Measurements from ENCODE around the gene CADPS2.

The CADPS2 gene

DNA sequence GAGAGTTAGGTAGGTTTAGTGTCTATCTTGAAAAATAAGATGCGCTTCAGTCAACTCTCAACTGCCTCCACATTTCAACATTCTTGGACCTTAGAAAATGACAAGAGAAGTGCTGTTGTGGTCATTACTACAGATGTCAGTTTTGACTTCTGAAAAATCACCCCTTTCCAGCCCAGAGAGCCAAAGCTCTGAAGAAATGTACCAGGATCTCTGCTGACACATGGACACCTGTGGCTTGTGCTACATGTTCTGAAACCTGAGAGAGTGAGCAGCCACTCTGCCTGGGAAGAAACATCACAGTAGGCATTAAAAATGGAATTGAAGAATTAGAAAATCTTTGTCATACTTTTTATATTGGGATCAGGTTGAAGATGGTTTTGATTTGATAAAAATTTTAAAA, 545.8 kb downstream of the CADPS2 start:
- no peak for DNase-seq

GRCh38 chr7:122339145-122339904, 546.9 kb downstream of the CADPS2 start:
- DNase-seq: no peak

DNA sequence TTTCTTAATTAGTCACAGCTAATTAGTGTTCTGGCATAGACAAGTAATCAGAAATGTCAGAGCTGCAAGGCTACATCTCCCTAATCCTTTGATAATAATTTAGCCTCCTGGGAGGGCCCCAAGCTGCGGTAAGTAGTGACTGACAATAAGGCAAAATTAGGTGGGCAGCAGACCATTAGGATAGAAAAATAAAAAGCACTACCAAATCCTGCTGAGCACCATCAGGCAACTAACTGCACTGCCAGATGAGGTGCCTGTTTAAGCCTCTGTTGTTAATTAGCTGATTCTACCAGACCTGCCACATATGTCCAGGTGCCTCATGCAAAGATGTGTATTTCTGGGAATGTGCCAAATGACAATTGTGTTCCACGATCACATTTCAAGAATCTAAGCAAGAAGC, 549.2 kb downstream of the CADPS2 start:
- no peak for DNase-seq

- no peak for DNase-seq
Observed at GRCh38 chr7:122329145-122329802, 557.0 kb downstream of the CADPS2 start.

DNA sequence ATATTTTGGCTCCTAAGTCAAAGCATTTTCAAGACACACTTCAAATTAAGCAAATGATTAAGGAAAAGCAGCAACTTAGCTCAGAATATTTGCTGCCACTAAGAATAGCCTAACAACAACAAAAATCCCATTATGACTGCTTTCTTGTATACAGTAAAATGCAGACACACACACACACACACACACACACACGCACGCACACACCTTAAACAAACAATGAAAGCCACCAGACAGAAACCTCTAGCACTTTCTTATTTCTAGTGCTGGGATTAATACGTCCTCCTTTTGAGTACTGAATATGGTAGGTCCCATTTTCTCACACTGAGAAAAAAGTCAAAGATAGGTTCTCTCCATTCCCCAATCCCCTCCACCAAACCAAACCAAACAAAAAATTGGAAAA, 558.3 kb downstream of the CADPS2 start:
- DNase-seq: no peak

DNA sequence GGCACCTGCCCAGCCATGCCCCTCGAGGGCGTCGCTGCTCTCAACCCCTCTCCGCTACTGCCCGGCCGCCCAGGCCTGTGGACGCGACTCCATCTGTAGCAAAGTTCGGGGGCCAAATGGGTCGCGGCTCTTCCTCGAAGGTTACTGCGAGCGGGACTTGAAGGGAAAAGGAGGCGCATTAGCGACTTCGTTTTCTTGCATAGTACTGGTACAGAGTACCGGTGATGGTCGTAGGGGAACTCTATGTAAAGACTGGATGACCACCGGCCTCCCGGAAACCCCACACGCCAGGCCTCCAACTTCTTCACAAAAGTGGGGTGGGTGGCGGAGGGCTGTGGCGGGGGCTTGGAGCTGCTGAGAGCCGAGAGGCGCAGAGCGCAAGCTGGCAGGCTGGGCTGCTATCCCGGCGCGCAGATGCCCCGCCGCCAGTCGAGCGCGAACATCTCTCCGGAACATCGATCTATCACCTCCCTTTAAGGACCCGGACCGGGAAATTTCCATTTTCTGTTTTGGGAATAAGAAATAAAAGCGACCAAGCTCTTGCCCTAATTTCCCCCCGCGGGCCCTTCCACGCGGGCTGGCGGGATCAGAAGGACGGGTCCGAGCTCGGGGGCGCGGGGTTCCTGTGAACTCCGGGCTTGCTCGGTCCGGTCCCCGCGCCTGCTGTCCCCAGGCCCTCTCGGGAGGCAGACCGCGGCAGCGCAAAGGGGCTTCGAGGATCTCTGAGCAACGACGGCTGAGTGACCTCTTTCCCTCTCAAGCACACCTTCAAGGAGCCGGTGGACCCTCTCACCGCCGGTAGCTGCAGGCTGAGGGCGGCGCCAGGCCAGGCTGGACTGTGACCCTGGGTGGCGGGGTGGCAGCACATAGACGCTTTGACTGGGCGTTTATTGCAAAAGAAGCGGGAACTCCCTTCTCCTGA, 569.5 kb downstream of the CADPS2 start:
- DNase-seq: no peak

- no peak for DNase-seq
Observed at GRCh38 chr7:122315507-122316466, 570.5 kb downstream of the CADPS2 start.

DNA sequence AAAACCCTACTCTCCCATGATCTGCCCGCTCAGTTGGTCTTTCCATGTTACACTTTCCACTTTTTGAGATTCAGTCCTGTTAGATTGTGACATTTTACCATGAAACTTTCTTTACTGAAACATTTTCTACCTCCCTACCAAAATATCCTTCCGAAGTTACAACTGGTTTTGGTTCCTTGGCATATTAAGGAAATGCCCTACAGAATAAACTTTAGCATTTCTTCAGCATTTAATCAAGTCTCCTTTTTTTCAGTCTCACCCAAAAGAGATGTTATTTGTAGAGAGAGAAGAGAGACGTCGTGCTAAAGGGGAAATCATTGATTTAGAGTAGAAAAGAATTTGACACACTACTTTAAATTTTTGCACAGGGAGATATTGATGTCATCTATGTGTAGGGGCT, 572.0 kb downstream of the CADPS2 start:
- no peak for DNase-seq

- no peak for DNase-seq
Observed at GRCh38 chr7:122312789-122313188, 573.5 kb downstream of the CADPS2 start.

GRCh38 chr7:122311734-122312450, 574.4 kb downstream of the CADPS2 start:
- DNase-seq: no peak

DNA sequence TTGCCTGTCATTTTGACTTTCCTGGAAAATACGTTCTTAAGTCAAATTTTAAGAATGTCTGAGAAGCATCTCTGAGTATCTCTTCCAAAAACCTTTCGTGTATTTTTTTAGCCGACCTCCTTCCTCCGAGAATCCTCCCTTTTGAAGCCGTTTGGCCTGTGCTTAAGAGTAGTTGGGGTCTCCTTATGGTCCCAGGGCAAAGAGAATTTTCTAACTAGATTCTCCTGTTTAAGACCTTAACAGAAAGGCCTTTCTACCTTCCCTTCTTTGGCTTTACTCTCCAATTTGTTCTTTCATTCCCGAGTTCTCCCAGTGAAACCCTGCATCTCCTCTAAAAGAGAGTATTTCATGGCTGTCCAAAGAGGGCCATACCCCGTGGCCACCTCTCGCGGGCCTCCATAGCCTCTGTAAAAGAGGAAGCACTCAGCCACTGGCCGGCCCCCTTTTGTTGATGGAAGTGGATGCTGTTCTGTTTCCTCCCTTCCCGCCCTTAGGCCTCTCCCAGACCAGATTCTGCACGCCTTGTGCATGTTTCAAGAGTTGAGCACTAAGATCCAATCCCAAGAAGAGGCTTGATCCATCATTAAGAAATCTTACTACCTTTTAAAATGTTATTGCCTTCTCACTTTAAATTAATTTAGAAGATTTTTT, 575.1 kb downstream of the CADPS2 start:
- no peak for DNase-seq

DNA sequence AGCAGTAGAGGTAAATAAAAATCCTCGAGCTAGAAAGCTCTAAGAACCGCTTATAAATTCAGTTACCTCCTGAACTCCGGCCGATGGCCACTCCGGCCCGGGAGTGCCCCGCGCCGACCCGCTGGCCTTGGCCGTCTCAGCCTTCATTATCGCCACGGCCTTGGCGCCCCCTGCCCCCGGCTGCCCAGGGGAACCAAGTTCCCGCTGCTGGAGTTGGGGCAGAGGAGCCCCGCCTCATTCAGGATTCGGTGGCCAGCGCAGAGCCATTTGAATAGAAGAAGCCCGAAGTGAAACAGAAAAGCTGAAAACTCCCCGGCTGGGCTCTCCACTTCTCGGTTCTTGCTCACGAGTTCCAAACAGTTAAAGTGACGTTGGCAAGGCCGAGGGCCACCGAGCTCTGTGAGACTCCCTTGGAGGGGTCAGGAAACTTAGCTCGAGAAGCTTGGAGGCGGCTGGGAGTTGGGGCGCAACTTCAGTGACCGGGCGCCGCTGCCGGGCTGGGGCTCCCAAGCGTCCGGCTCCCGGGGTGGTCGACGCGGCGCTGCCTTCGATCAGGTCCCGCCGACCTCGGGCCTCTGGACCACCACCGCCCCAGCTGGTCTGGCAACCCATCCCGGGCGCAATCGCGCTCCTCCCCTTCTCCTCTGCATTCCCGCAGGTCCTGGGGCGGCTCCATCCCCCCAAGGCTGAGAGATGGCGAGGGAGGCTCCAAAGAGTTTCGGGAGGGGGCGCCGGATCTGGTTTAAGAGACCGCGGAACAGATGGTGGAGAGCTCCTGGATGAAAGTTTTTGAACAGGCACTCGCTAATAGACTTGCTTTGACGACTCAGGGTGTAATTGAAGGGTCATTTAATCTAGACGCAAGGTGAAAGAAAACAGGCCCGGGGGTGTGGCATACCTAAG, 575.9 kb downstream of the CADPS2 start:
- no peak for DNase-seq

DNA sequence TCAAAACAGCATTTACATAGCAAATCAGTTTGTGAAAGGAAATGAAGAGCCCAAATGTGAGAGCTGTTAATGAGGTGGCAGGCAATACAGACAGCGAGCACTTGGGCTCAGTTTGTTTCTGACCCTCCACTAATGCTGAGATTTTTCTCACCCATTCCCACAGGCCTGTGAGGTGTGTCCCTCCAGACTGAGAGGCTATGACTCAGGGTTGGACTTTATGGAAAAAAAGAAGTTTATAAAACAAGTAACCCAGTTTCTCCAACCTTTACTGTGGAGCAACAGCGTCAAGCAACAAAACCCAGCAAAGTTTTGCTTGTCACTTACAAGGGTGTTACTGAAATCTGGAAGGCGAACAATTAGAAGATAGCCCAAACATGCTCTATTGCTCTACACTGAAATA, 576.8 kb downstream of the CADPS2 start:
- DNase-seq: no peak

- DNase-seq: no peak
Observed at GRCh38 chr7:122307228-122307621, 579.0 kb downstream of the CADPS2 start.

GRCh38 chr7:122306320-122307227, 579.7 kb downstream of the CADPS2 start:
- no peak for DNase-seq

GRCh38 chr7:122305475-122306319, 580.6 kb downstream of the CADPS2 start:
- no peak for DNase-seq

DNA sequence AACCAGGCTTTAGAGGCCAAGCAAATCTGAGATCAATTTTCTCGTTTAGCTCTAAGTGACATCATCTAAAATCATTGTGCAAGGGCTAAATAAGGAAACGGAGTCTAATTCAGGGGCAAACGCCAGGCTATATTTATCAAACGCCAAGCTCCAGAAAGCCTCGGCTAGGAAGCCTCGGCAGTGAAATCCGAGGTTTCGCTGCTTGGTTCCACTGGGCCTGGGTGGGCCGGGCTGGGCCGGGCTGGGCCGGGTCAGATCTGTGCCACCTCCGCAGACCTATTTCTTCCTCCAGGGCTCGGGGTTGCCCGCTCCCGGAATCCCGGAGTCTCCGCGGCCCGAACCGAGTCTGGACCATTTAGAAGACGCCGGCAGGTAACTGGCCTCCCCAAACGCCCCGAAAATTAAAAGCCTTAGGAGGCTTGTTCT, 581.3 kb downstream of the CADPS2 start:
- DNase-seq: no peak
